RWPE2 (cell line): Measurements from ENCODE around the gene CXCL5.

ENCODE experiments used
- ATAC-seq: fragments of 200-7000 bp; cut with Tn5 transposase; 3 replicates; pipeline ENCODE4 v1.9.1; 2021; ENCODE audit warnings: low read depth
- DNase-seq: peaks from one replicate; pipeline ENCODE4 v3.0.0-alpha.2; 2020; ENCODE audit warnings: low spot score
- H3K27ac ChIP-seq: fragments of 450-650 bp; 2 replicates; pipeline ENCODE4 v1.5.1; 2017; ENCODE audit warnings: mild to moderate bottlenecking; ENCODE audit not compliant: poor library complexity, severe bottlenecking
- H3K27me3 ChIP-seq: fragments of 250-450 bp; sonication (Bioruptor Pico); 2 replicates; pipeline ENCODE4 v1.5.1; 2021; ENCODE audit warnings: mild to moderate bottlenecking, moderate library complexity; ENCODE audit not compliant: insufficient read depth, poor library complexity, severe bottlenecking
- H3K36me3 ChIP-seq: fragments of 250-450 bp; sonication (Bioruptor Pico); 2 replicates; pipeline ENCODE4 v1.5.1; 2020; ENCODE audit warnings: low read depth, mild to moderate bottlenecking, moderate library complexity
- H3K4me1 ChIP-seq: fragments of 250-450 bp; sonication (Bioruptor Pico); 2 replicates; pipeline ENCODE4 v1.5.1; 2021; ENCODE audit warnings: mild to moderate bottlenecking, moderate library complexity; ENCODE audit not compliant: insufficient read depth, poor library complexity, severe bottlenecking
- H3K4me3 ChIP-seq: fragments of 250-450 bp; sonication (Bioruptor Pico); 2 replicates; pipeline ENCODE4 v1.5.1; 2021; ENCODE audit warnings: mild to moderate bottlenecking, moderate library complexity; ENCODE audit not compliant: severe bottlenecking
- H3K9me3 ChIP-seq: fragments of 250-450 bp; sonication (Bioruptor Pico); 2 replicates; pipeline ENCODE4 v1.5.1; 2021; ENCODE audit warnings: mild to moderate bottlenecking, moderate library complexity; ENCODE audit not compliant: severe bottlenecking
- CTCF ChIP-seq: fragments of 450-650 bp; IDR thresholded peaks from one replicate; pipeline ENCODE4 v1.5.1; 2017; ENCODE audit warnings: mild to moderate bottlenecking, moderate library complexity; ENCODE audit not compliant: poor library complexity, severe bottlenecking

Gene CXCL5

GRCh38 chr4:74028504-74028903, 30.0 kb upstream of the CXCL5 start:
- no peak overlapping the region for H3K27ac ChIP-seq
- H3K4me3 ChIP-seq = no peak overlapping the region
- H3K9me3 ChIP-seq = peaks cover 2% of the 10 kb centered on the region
- DNase-seq = no peak
- ATAC-seq = no peak
- H3K36me3 ChIP-seq = no peaks in the 10 kb centered on the region; the same call in 1 of the 2 replicates
- H3K27me3 ChIP-seq = no peaks in the 10 kb centered on the region
- no peak for TF ChIP-seq CTCF
- H3K4me1 ChIP-seq = peaks cover 27% of the 10 kb centered on the region

- H3K36me3 ChIP-seq = no peaks in the 10 kb centered on the region; the same call in 1 of the 2 replicates
- H3K4me3 ChIP-seq = no peak overlapping the region
- no peaks in the 10 kb centered on the region for H3K27me3 ChIP-seq
- DNase-seq (no peak), ATAC-seq (no peak)
- H3K9me3 ChIP-seq = peaks cover 2% of the 10 kb centered on the region
- H3K4me1 ChIP-seq = no peaks in the 10 kb centered on the region
- H3K27ac ChIP-seq = no peak overlapping the region
- no peak for TF ChIP-seq CTCF
Measured at GRCh38 chr4:74023709-74024108, 25.2 kb upstream of the CXCL5 start.

GRCh38 chr4:74021601-74022000, 23.1 kb upstream of the CXCL5 start:
- H3K4me3 ChIP-seq = no peak overlapping the region
- no peaks in the 10 kb centered on the region; the same call in 1 of the 2 replicates for H3K36me3 ChIP-seq
- TF ChIP-seq CTCF = no peak
- H3K27ac ChIP-seq = no peak overlapping the region
- no peaks in the 10 kb centered on the region for H3K27me3 ChIP-seq
- DNase-seq (no peak), ATAC-seq (no peak)
- peaks cover 5% of the 10 kb centered on the region for H3K4me1 ChIP-seq
- no peaks in the 10 kb centered on the region for H3K9me3 ChIP-seq

GRCh38 chr4:74018771-74019170, 20.3 kb upstream of the CXCL5 start:
- ATAC-seq (no peak), DNase-seq (no peak)
- Histone ChIP-seq H3K9me3 (peaks cover 4% of the 10 kb centered on the region), H3K27ac (no peak overlapping the region), H3K27me3 (no peaks in the 10 kb centered on the region), H3K4me3 (no peak overlapping the region), H3K4me1 (peaks cover 18% of the 10 kb centered on the region), H3K36me3 (no peaks in the 10 kb centered on the region)
- no peak for TF ChIP-seq CTCF

- Histone ChIP-seq H3K9me3 (peaks cover 4% of the 10 kb centered on the region), H3K27ac (no peak overlapping the region), H3K36me3 (no peaks in the 10 kb centered on the region), H3K4me3 (no peak overlapping the region), H3K4me1 (peaks cover 18% of the 10 kb centered on the region), H3K27me3 (no peaks in the 10 kb centered on the region)
- TF ChIP-seq CTCF = no peak
- no peak for ATAC-seq
- DNase-seq = no peak
Measured at GRCh38 chr4:74018116-74018515, 19.6 kb upstream of the CXCL5 start.
